Stimulated activated CD8-positive, alpha-beta memory T cell treated with anti-CD3 and anti-CD28 coated beads, Interleukin-2, amount 100 ng/mL, for 1 hour (primary cell): Measurements from ENCODE around the gene CPPED1.

Source experiments
- DNase-seq, 2 donors: peaks; one replicate each; pipeline ENCODE4 v3.0.0-alpha.2; 2020; ENCODE audit warnings: low read depth in 2 of 2

Gene CPPED1

GRCh38 chr16:12609937-12610699 lies 193.6 kb downstream of the CPPED1 start:
- DNase-seq, result no peak
